Progenitor cell of endocrine pancreas (in vitro differentiated cells): ENCODE measurements around the gene TMEM164. TPM values are rescaled to one million over a fixed set of nuclear protein-coding genes. Genes with fewer than 3 reads are reported as not detected.

Experiments used
- DNase-seq: peaks from one replicate; pipeline ENCODE4 v3.0.0; 2021; ENCODE audit warnings: low spot score; ENCODE audit not compliant: unreplicated experiment
- H3K27ac Mint-ChIP-seq: 2 replicates; pipeline ENCODE4 v1.8.0; 2021; ENCODE audit warnings: mild to moderate bottlenecking, moderate library complexity, mixed read lengths
- H3K27me3 Mint-ChIP-seq: 2 replicates; pipeline ENCODE4 v1.8.0; 2021; ENCODE audit warnings: mixed read lengths
- H3K36me3 Mint-ChIP-seq: 2 replicates; pipeline ENCODE4 v1.8.0; 2022; ENCODE audit warnings: mixed read lengths; ENCODE audit not compliant: insufficient read depth
- H3K4me1 Mint-ChIP-seq: 2 replicates; pipeline ENCODE4 v1.8.0; 2021; ENCODE audit warnings: low read depth, mixed read lengths
- H3K4me3 Mint-ChIP-seq: 2 replicates; pipeline ENCODE4 v1.8.0; 2021; ENCODE audit warnings: low read depth, mild to moderate bottlenecking, moderate library complexity, mixed read lengths
- H3K9me3 Mint-ChIP-seq: 2 replicates; pipeline ENCODE4 v1.8.0; 2021; ENCODE audit warnings: low read depth, mixed read lengths
- CTCF ChIP-seq: fragments of 200-600 bp; sonication (generic); IDR thresholded peaks from one replicate; pipeline ENCODE4 v1.5.0; 2021; ENCODE audit warnings: antibody characterized with exemption, mild to moderate bottlenecking; ENCODE audit not compliant: unreplicated experiment
- total RNA-seq: library from RNA; stranded (reverse); gene quantifications from 2 replicates; pipeline ENCODE4 v1.2.1, GENCODE V29; 2021

The TMEM164 gene
- total RNA-seq, 1 donor from 2014 or later = 109 TPM

- no peak for DNase-seq
- TF ChIP-seq CTCF = no peak
- Mint-ChIP-seq H3K4me3 (no peak overlapping the region), H3K27ac (peak overlapping the region; percentile 68), H3K4me1 (peaks cover 48% of the 10 kb centered on the region), H3K27me3 (no peaks in the 10 kb centered on the region), H3K9me3 (no peaks in the 10 kb centered on the region), H3K36me3 (peaks cover 13% of the 10 kb centered on the region)
Observed at GRCh38 chrX:110012818-110013485, 10.0 kb downstream of the TMEM164 start.

DNA sequence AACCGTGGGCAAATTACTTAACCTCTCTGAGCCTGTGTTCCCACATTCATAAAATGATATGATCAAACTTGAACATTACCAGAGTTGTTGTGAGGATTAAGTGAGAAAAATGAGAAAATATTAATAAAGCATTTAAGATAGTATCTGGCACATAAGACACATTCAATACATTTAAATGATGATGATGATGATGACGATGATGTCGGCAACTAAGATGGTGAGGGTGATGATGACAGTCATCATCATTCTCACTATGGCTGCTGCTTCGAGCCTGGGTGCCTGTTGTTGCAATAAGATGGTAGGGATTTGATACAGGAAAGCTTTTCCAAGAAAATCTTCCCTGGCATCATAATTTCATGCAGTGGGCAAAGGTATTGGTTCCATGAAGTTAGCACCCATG, 11.1 kb downstream of the TMEM164 start:
- Mint-ChIP-seq H3K36me3 (peaks cover 12% of the 10 kb centered on the region), H3K9me3 (no peaks in the 10 kb centered on the region), H3K4me1 (peaks cover 41% of the 10 kb centered on the region), H3K4me3 (no peak overlapping the region), H3K27ac (peak overlapping the region; percentile 35), H3K27me3 (no peaks in the 10 kb centered on the region)
- no peak for DNase-seq
- no peak for TF ChIP-seq CTCF

GRCh38 chrX:110015032-110015431, 12.1 kb downstream of the TMEM164 start:
- Mint-ChIP-seq H3K27ac (no peak overlapping the region), H3K27me3 (no peaks in the 10 kb centered on the region), H3K4me1 (peaks cover 37% of the 10 kb centered on the region), H3K4me3 (no peak overlapping the region), H3K36me3 (peaks cover 7% of the 10 kb centered on the region), H3K9me3 (no peaks in the 10 kb centered on the region)
- DNase-seq = no peak
- TF ChIP-seq CTCF = no peak

DNA sequence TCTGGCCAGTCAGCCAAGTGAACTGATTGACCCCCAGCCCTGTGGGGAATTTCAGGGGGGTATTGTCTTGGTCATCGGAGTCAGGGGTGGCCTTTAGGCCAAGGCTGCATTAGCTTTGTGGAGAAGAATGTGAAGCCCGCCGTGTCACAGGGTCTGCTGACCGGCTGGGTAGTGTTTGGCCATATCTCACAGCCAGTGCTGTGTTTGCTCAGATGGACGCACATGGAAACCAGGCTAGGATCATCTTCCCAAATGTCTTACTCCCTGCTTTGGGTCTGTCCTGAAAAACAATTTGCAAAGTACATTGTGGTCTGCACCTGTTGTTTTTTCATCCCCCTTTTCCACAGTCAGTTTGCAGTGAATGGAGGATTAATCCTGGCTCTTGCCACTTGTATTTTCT, 13.0 kb downstream of the TMEM164 start:
- DNase-seq = no peak
- Mint-ChIP-seq H3K36me3 (peaks cover 4% of the 10 kb centered on the region), H3K27me3 (no peaks in the 10 kb centered on the region), H3K4me1 (peaks cover 37% of the 10 kb centered on the region), H3K9me3 (no peaks in the 10 kb centered on the region), H3K27ac (peak overlapping the region; percentile 7), H3K4me3 (no peak overlapping the region)
- TF ChIP-seq CTCF = no peak

DNA sequence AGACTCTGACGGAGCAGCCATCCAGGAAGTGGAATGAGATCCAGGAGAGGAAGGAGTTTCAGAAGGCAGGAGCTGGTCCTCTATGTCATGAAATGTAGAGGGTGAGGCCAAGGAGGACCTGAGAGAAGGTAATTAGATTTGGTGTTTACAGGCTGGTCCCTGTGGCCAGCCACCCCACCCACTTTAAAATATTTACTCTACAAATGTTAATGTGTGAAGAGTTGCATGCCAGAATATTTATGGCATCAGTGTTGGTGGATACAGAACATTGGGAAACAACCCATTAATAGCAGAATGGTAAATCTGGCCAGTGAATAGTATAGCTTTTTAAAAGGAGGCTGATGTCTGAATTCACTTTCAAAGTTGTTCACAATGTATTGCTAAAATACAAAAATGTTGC, 17.6 kb downstream of the TMEM164 start:
- Mint-ChIP-seq H3K4me3 (no peak overlapping the region), H3K4me1 (peaks cover 14% of the 10 kb centered on the region), H3K9me3 (no peaks in the 10 kb centered on the region), H3K27me3 (no peaks in the 10 kb centered on the region), H3K27ac (no peak overlapping the region), H3K36me3 (peaks cover 11% of the 10 kb centered on the region)
- no peak for DNase-seq
- TF ChIP-seq CTCF = no peak
